ENCODE results near the gene NPHP4. TPM values are rescaled to one million over a fixed set of nuclear protein-coding genes. Genes with fewer than 3 reads are reported as not detected.

The NPHP4 gene
- 1.9 TPM for total RNA-seq
- 1 to 10 TPM; 3.0 to 6.4 (median 4.2) TPM for polyA plus RNA-seq (ENCODE audit: insufficient read depth in 1 of 8, insufficient read length in 8 of 8, low replicate concordance in 1 of 8)
- long read RNA-seq, donor 1: 0 reads
- long read RNA-seq, donor 2: 0 reads
- long read RNA-seq, donor 3: 0 reads
- long read RNA-seq, donor 4: 0 reads
- long read RNA-seq, donor 5: 0 reads
- long read RNA-seq, donor 6: 0 reads
- long read RNA-seq, donor 7: 0 reads
- long read RNA-seq, donor 8: 0 reads
- long read RNA-seq, donor 9: 0 reads
- long read RNA-seq, donor 10: 0 reads
- long read RNA-seq, donor 11: 0 reads

DNA sequence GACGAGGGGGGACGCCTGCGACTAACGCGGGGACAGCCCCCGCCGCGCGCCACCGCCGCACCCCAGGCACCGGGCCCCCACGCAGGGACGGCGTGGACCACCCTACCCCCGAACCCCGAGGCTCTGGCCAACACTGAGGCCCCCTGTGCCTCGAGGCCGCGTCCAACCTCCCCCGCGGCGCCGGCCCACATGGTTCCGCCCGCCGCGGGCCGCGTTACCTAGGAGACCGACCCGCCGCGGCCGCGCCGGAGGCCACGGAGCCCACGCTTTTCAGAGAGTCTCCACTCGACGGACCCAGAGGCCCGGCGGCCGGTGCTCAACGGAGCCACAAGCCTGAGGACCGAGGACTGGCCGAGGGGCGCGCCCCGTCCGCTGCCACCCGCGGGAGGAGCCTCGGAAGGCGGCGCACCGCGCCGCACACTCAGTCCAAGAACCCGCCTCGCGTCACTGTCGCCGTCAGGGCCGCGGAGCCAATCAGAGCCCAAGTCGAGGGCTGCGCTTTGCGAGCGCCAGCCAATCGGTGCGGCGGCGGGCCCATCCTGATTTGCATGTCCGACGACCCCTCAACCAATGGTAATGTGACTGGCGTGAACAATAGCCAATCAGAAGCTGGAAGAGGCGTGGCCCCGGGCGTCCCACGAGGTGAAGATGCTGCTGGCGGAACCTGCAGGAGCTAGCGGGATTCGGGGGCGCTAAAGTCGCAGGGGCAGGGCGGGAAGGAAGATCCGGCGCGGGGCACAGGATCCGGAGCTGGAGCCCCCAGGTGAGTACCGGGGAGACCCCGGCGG lies at the start of gene NPHP4:
TSS of gene NPHP4 (minus strand) at position 400 of the 788 bp plus-strand sequence. CDS start 6,136 bp downstream, outside the sequence.
- Histone ChIP-seq H3K9me3 (replicated peaks; ENCODE audit: control insufficient read depth, low read depth, low read length) (no peaks in the 10 kb centered on the region), H3K27ac (ENCODE audit: low read length) (peak within 1 kb of the TSS; percentile 84), H3K4me1 (ENCODE audit: control insufficient read depth, insufficient read depth, low read length) (peaks cover 17% of the 10 kb centered on the region), H3K36me3 (ENCODE audit: control insufficient read depth, insufficient read depth, low read length) (no peaks in the 10 kb centered on the region), H3K4me3 (ENCODE audit: low read length) (peak within 1 kb of the TSS; percentile 68), H3K27me3 (ENCODE audit: control insufficient read depth, insufficient read depth, low read length) (peaks cover 13% of the 10 kb centered on the region)
- DNase-seq: peak; percentile 100
- under 1% methylated on average over 94 of the region's 94 CpGs for WGBS (ENCODE audit: insufficient coverage)

- Histone ChIP-seq H3K9me3 (replicated peaks; ENCODE audit: control insufficient read depth, low read depth, low read length) (no peaks in the 10 kb centered on the region), H3K27me3 (ENCODE audit: control insufficient read depth, insufficient read depth, low read length) (peaks cover 7% of the 10 kb centered on the region), H3K36me3 (ENCODE audit: control insufficient read depth, insufficient read depth, low read length) (no peaks in the 10 kb centered on the region), H3K4me3 (ENCODE audit: low read length) (no peak overlapping the region), H3K4me1 (ENCODE audit: control insufficient read depth, insufficient read depth, low read length) (no peaks in the 10 kb centered on the region), H3K27ac (ENCODE audit: low read length) (no peak overlapping the region)
- DNase-seq: no peak
- WGBS (ENCODE audit: insufficient coverage): 56% methylated on average over 13 of the region's 20 CpGs
These were observed 49.3 kb upstream of the NPHP4 start for GRCh38 chr1:6041432-6042062.

GRCh38 chr1:6040861-6041415 lies 48.7 kb upstream of the NPHP4 start:
- H3K27me3 ChIP-seq (ENCODE audit: control insufficient read depth, insufficient read depth, low read length): peaks cover 6% of the 10 kb centered on the region
- 72% methylated on average over 18 of the region's 22 CpGs for WGBS (ENCODE audit: insufficient coverage)
- DNase-seq: no peak
- H3K4me1 ChIP-seq (ENCODE audit: control insufficient read depth, insufficient read depth, low read length): no peaks in the 10 kb centered on the region
- H3K4me3 ChIP-seq (ENCODE audit: low read length): no peak overlapping the region
- H3K27ac ChIP-seq (ENCODE audit: low read length): no peak overlapping the region
- H3K9me3 ChIP-seq (replicated peaks; ENCODE audit: control insufficient read depth, low read depth, low read length): no peaks in the 10 kb centered on the region
- H3K36me3 ChIP-seq (ENCODE audit: control insufficient read depth, insufficient read depth, low read length): no peaks in the 10 kb centered on the region

DNA sequence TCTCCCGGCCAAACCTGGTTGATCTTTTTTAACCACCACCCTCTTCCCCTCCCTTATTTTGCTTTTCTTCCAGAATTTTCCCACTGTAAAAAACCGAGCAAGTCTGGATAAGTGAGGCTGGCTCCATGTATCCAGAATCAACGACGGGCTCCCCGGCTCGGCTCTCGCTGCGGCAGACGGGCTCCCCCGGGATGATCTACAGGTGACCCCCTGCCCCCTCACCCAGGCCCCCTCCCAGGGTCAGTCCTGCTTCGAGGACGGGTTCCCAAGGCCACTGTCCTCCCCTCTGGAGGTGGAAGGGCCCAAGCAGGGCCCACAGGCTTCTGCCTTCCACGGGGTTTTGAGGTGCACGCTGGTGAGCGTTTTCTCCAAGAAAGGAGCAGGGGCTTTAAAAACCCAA lies 48.2 kb upstream of the NPHP4 start:
- no peak overlapping the region for H3K4me3 ChIP-seq (ENCODE audit: low read length)
- H3K27me3 ChIP-seq (ENCODE audit: control insufficient read depth, insufficient read depth, low read length): peaks cover 6% of the 10 kb centered on the region
- no peaks in the 10 kb centered on the region for H3K9me3 ChIP-seq (replicated peaks; ENCODE audit: control insufficient read depth, low read depth, low read length)
- H3K27ac ChIP-seq (ENCODE audit: low read length): no peak overlapping the region
- no peaks in the 10 kb centered on the region for H3K4me1 ChIP-seq (ENCODE audit: control insufficient read depth, insufficient read depth, low read length)
- no peaks in the 10 kb centered on the region for H3K36me3 ChIP-seq (ENCODE audit: control insufficient read depth, insufficient read depth, low read length)
- WGBS (ENCODE audit: insufficient coverage): 82% methylated on average over 10 of the region's 15 CpGs
- DNase-seq: no peak

- Histone ChIP-seq H3K27me3 (ENCODE audit: control insufficient read depth, insufficient read depth, low read length) (peaks cover 13% of the 10 kb centered on the region), H3K4me3 (ENCODE audit: low read length) (no peak overlapping the region), H3K9me3 (replicated peaks; ENCODE audit: control insufficient read depth, low read depth, low read length) (no peaks in the 10 kb centered on the region), H3K4me1 (ENCODE audit: control insufficient read depth, insufficient read depth, low read length) (no peaks in the 10 kb centered on the region), H3K36me3 (ENCODE audit: control insufficient read depth, insufficient read depth, low read length) (no peaks in the 10 kb centered on the region), H3K27ac (ENCODE audit: low read length) (no peak overlapping the region)
- DNase-seq: no peak
- 80% methylated on average over 13 of the region's 15 CpGs for WGBS (ENCODE audit: insufficient coverage)
These were observed 46.8 kb upstream of the NPHP4 start for GRCh38 chr1:6039031-6039430.

DNA sequence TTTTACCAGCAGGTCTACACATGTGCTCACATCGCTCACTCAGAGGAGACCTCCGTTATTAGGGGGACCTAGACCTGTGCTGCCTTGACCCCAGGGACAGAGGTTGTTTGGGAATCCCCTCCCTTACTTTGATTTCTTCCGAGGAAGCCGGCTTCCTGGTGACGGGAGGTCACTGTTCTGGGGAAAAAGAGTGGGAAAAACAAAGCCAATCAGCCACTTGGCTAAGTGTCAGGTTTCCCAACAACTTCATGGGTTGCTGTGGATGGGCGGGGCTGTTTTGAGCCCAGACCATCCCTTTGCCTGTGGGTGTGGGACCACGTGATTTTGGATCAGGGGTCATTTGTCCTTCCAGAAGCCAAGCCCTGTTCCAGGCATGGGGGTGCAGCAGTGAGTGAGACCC lies 46.4 kb upstream of the NPHP4 start:
- Histone ChIP-seq H3K27ac (ENCODE audit: low read length) (no peak overlapping the region), H3K4me3 (ENCODE audit: low read length) (no peak overlapping the region), H3K36me3 (ENCODE audit: control insufficient read depth, insufficient read depth, low read length) (no peaks in the 10 kb centered on the region), H3K9me3 (replicated peaks; ENCODE audit: control insufficient read depth, low read depth, low read length) (no peaks in the 10 kb centered on the region), H3K4me1 (ENCODE audit: control insufficient read depth, insufficient read depth, low read length) (no peaks in the 10 kb centered on the region), H3K27me3 (ENCODE audit: control insufficient read depth, insufficient read depth, low read length) (peaks cover 13% of the 10 kb centered on the region)
- 63% methylated on average over 6 of the region's 7 CpGs for WGBS (ENCODE audit: insufficient coverage)
- DNase-seq: no peak

DNA sequence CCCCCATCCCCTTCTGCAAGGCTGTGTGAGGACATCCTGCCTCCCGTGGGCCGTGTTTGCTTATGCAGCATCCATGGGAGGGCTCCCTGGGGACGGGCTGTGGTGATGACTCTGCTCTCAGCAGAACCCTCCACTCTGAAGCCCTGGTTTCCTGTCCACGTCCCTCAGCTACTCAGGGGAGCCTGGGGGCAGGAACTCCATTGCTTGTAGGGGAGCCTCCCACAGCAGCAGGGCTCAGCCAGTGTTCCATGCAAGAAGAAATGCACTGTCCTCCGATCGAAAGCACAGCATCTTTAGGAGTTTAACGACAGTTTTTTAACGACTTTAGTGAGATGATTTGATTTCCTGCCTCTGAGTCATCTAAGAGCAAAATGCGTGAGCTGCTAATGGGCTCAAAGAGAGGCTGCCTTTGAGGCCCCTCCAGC lies 45.1 kb upstream of the NPHP4 start:
- WGBS (ENCODE audit: insufficient coverage): 37% methylated on average over 5 of the region's 9 CpGs
- Histone ChIP-seq H3K4me1 (ENCODE audit: control insufficient read depth, insufficient read depth, low read length) (no peaks in the 10 kb centered on the region), H3K27ac (ENCODE audit: low read length) (no peak overlapping the region), H3K4me3 (ENCODE audit: low read length) (no peak overlapping the region), H3K36me3 (ENCODE audit: control insufficient read depth, insufficient read depth, low read length) (no peaks in the 10 kb centered on the region), H3K9me3 (replicated peaks; ENCODE audit: control insufficient read depth, low read depth, low read length) (no peaks in the 10 kb centered on the region), H3K27me3 (ENCODE audit: control insufficient read depth, insufficient read depth, low read length) (peaks cover 13% of the 10 kb centered on the region)
- no peak for DNase-seq

DNA sequence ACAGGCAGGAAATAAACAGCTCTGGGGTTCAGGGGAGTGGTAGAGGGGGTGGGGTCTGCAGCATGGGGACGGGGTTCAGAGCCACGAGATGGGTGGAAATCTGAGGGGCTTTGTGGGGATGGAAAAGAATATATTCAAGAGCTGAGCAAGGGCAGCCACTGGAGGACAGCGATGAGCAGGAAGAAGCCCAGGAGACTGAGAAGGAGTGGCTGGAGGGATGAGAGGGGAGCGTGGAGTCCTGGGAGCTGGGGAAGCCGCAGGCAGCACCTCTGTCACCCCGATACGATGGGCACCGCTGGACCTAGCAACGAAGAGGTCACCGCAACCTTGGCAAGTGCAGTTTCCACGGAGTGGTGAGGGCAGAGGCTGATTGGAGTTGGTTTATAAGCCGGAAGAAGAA lies 43.5 kb upstream of the NPHP4 start:
- whole genome bisulfite sequencing (ENCODE audit: insufficient coverage): 60% methylated on average over 12 of the region's 12 CpGs
- H3K9me3 ChIP-seq (replicated peaks; ENCODE audit: control insufficient read depth, low read depth, low read length): no peaks in the 10 kb centered on the region
- no peaks in the 10 kb centered on the region for H3K36me3 ChIP-seq (ENCODE audit: control insufficient read depth, insufficient read depth, low read length)
- no peak overlapping the region for H3K27ac ChIP-seq (ENCODE audit: low read length)
- DNase-seq: no peak
- H3K4me1 ChIP-seq (ENCODE audit: control insufficient read depth, insufficient read depth, low read length): no peaks in the 10 kb centered on the region
- no peak overlapping the region for H3K4me3 ChIP-seq (ENCODE audit: low read length)
- H3K27me3 ChIP-seq (ENCODE audit: control insufficient read depth, insufficient read depth, low read length): peaks cover 13% of the 10 kb centered on the region

- no peaks in the 10 kb centered on the region for H3K36me3 ChIP-seq (ENCODE audit: control insufficient read depth, insufficient read depth, low read length)
- no peaks in the 10 kb centered on the region for H3K4me1 ChIP-seq (ENCODE audit: control insufficient read depth, insufficient read depth, low read length)
- 81% methylated on average over 7 of the region's 15 CpGs for WGBS (ENCODE audit: insufficient coverage)
- no peak for DNase-seq
- no peak overlapping the region for H3K4me3 ChIP-seq (ENCODE audit: low read length)
- H3K27ac ChIP-seq (ENCODE audit: low read length): no peak overlapping the region
- peaks cover 13% of the 10 kb centered on the region for H3K27me3 ChIP-seq (ENCODE audit: control insufficient read depth, insufficient read depth, low read length)
- H3K9me3 ChIP-seq (replicated peaks; ENCODE audit: control insufficient read depth, low read depth, low read length): no peaks in the 10 kb centered on the region
These were observed 43.1 kb upstream of the NPHP4 start for GRCh38 chr1:6035303-6035702.

DNA sequence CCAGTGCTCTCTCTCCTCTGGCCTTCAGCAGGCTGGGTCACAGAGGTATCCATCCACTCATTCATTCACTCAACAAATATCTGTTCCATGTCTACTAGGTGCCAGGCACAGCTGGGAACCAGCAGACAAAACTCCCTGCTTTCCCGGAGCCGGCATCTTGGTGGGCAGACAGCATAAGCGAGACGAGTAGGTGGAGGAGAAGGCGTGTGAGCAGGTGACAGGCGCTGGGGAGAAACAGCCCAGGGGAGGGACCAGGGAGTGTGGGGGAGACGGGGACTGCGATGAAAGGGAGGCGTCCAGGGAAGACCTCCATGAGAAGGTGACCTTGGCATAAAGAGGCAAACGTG lies 42.5 kb upstream of the NPHP4 start:
- H3K27ac ChIP-seq (ENCODE audit: low read length): no peak overlapping the region
- no peaks in the 10 kb centered on the region for H3K9me3 ChIP-seq (replicated peaks; ENCODE audit: control insufficient read depth, low read depth, low read length)
- no peak for DNase-seq
- H3K27me3 ChIP-seq (ENCODE audit: control insufficient read depth, insufficient read depth, low read length): peaks cover 13% of the 10 kb centered on the region
- H3K36me3 ChIP-seq (ENCODE audit: control insufficient read depth, insufficient read depth, low read length): no peaks in the 10 kb centered on the region
- WGBS (ENCODE audit: insufficient coverage): 73% methylated on average over 10 of the region's 10 CpGs
- H3K4me3 ChIP-seq (ENCODE audit: low read length): no peak overlapping the region
- no peaks in the 10 kb centered on the region for H3K4me1 ChIP-seq (ENCODE audit: control insufficient read depth, insufficient read depth, low read length)

All from muscle of leg (tissue), 16 donors.